ENCODE measurements around the gene MICU1.

- TF ChIP-seq, protein P1, sequence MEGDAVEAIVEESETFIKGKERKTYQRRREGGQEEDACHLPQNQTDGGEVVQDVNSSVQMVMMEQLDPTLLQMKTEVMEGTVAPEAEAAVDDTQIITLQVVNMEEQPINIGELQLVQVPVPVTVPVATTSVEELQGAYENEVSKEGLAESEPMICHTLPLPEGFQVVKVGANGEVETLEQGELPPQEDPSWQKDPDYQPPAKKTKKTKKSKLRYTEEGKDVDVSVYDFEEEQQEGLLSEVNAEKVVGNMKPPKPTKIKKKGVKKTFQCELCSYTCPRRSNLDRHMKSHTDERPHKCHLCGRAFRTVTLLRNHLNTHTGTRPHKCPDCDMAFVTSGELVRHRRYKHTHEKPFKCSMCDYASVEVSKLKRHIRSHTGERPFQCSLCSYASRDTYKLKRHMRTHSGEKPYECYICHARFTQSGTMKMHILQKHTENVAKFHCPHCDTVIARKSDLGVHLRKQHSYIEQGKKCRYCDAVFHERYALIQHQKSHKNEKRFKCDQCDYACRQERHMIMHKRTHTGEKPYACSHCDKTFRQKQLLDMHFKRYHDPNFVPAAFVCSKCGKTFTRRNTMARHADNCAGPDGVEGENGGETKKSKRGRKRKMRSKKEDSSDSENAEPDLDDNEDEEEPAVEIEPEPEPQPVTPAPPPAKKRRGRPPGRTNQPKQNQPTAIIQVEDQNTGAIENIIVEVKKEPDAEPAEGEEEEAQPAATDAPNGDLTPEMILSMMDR (IDR thresholded peaks at IDR 0.05; ENCODE audit: extremely low read depth in 1 of 2, insufficient read depth in 1 of 2, low read depth in 1 of 2, low read length in 2 of 2) = no peak
- TF ChIP-seq POLR2AphosphoS5 (IDR thresholded peaks at IDR 0.05; ENCODE audit: insufficient read depth, low read depth, low read length) (no peak), POLR2A (IDR thresholded peaks at IDR 0.05; ENCODE audit: low read depth, low read length) (no peak), MAX (IDR thresholded peaks at IDR 0.05; ENCODE audit: insufficient read depth, insufficient read length) (no peak), MYC (IDR thresholded peaks at IDR 0.05; ENCODE audit: low read depth, low read length) (no peak), JUN (IDR thresholded peaks at IDR 0.05; ENCODE audit: borderline replicate concordance, insufficient read depth, insufficient read length, low read depth) (no peak), EZH2 (IDR thresholded peaks at IDR 0.05; ENCODE audit: borderline replicate concordance, low read depth, low read length, severe bottlenecking) (no peak), FOS (IDR thresholded peaks at IDR 0.05; ENCODE audit: borderline replicate concordance, insufficient read depth, low read length) (no peak)
Observed at GRCh38 chr10:72597897-72598296, 28.0 kb downstream of the MICU1 start.

Measured in endothelial cell of umbilical vein (primary cell).